IMR-90 (cell line): ENCODE data around the gene RNF128. TPM values are rescaled to one million over a fixed set of nuclear protein-coding genes. Genes with fewer than 3 reads are reported as not detected.

Experiments
- ATAC-seq: fragments of 200-7000 bp; cut with Tn5 transposase; 2 replicates; pipeline ENCODE4 v1.9.1; 2020; ENCODE audit warnings: low read depth, mild to moderate bottlenecking, moderate library complexity
- BruUV-seq: library from RNA; stranded (reverse); fragments of 400-500 nt; replicated peaks from 2 replicates; lab custom pipeline; 2021; lab: Mats Ljungman, UMichigan
- CTCF ChIA-PET: fragments of 300-600 bp; formaldehyde crosslinking; extraction: SDS; loops from one replicate; lab custom pipeline; 2021; ENCODE audit warnings: antibody characterized with exemption; lab: Yijun Ruan, JAX
- POLR2A ChIA-PET: fragments of 300-600 bp; sonication (Branson Sonifier 250); formaldehyde crosslinking; loops from one replicate; lab custom pipeline; 2022; ENCODE audit warnings: antibody characterized with exemption; ENCODE audit not compliant: unreplicated experiment; lab: Charles Lee
- DNase-seq: peaks from one replicate; pipeline ENCODE4 v3.0.0; 2013
- H2AFZ ChIP-seq: replicated peaks from 2 replicates; pipeline ENCODE3; 2013; ENCODE audit warnings: low read length, mild to moderate bottlenecking; ENCODE audit not compliant: poor library complexity
- H2AK5ac ChIP-seq: 2 replicates; pipeline ENCODE4 v1.6.1; 2013; ENCODE audit warnings: low read depth, low read length, inconsistent platforms
- H2AK9ac ChIP-seq: replicated peaks from 2 replicates; pipeline ENCODE3; 2013; ENCODE audit warnings: mild to moderate bottlenecking, low read depth, low read length, moderate library complexity; ENCODE audit not compliant: poor library complexity
- H2BK120ac ChIP-seq: 2 replicates; pipeline ENCODE4 v1.6.1; 2013; ENCODE audit warnings: low read depth, low read length, inconsistent platforms
- H2BK15ac ChIP-seq: 3 replicates; pipeline ENCODE4 v1.6.1; 2013; ENCODE audit warnings: low read depth, low read length, inconsistent platforms
- H2BK20ac ChIP-seq: 2 replicates; pipeline ENCODE4 v1.6.1; 2013; ENCODE audit warnings: low read depth, mild to moderate bottlenecking, inconsistent platforms, low read length, moderate library complexity
- H2BK5ac ChIP-seq: 2 replicates; pipeline ENCODE4 v1.6.1; 2013; ENCODE audit warnings: mild to moderate bottlenecking, low read depth, low read length, inconsistent platforms; ENCODE audit not compliant: poor library complexity, severe bottlenecking
- H3K14ac ChIP-seq: replicated peaks from 2 replicates; pipeline ENCODE4 v1.6.1; 2013; ENCODE audit warnings: low read depth, low read length, inconsistent platforms
- H3K18ac ChIP-seq: 2 replicates; pipeline ENCODE4 v1.6.1; 2013; ENCODE audit warnings: low read depth, low read length, control low read depth
- H3K23ac ChIP-seq: 2 replicates; pipeline ENCODE4 v1.6.1; 2013; ENCODE audit warnings: low read depth, low read length, inconsistent platforms
- H3K27ac ChIP-seq: 2 replicates; pipeline ENCODE4 v1.5.1; 2013; ENCODE audit warnings: mild to moderate bottlenecking, control low read depth, low read length; ENCODE audit not compliant: insufficient read depth
- H3K27me3 ChIP-seq: 2 replicates; pipeline ENCODE4 v1.6.1; 2013; ENCODE audit warnings: low read length; ENCODE audit not compliant: control insufficient read depth, insufficient read depth
- H3K36me3 ChIP-seq: 2 replicates; pipeline ENCODE4 v1.6.1; 2013; ENCODE audit warnings: low read length, mixed read lengths; ENCODE audit not compliant: control insufficient read depth, insufficient read depth
- H3K4ac ChIP-seq: 2 replicates; pipeline ENCODE4 v1.6.1; 2013; ENCODE audit warnings: low read depth, low read length, inconsistent platforms
- H3K4me1 ChIP-seq: 2 replicates; pipeline ENCODE4 v1.6.1; 2013; ENCODE audit warnings: low read length, mixed read lengths; ENCODE audit not compliant: control insufficient read depth, insufficient read depth
- H3K4me2 ChIP-seq: 2 replicates; pipeline ENCODE4 v1.6.1; 2013; ENCODE audit warnings: low read depth, mild to moderate bottlenecking, control low read depth, low read length, moderate library complexity
- H3K4me3 ChIP-seq: 2 replicates; pipeline ENCODE4 v1.5.1; 2013; ENCODE audit warnings: low read depth, mild to moderate bottlenecking, control low read depth, low read length, moderate library complexity; ENCODE audit not compliant: insufficient read depth
- H3K56ac ChIP-seq: 2 replicates; pipeline ENCODE4 v1.6.1; 2013; ENCODE audit warnings: low read length, inconsistent platforms; ENCODE audit not compliant: insufficient read depth; ENCODE audit errors: extremely low read depth
- H3K79me1 ChIP-seq, 2 experiments: 2 replicates each; pipeline ENCODE4 v1.6.1; 2013; ENCODE audit warnings: low read length in 2 of 2, inconsistent platforms in 1 of 2, low read depth in 1 of 2
- H3K9ac ChIP-seq: 2 replicates; pipeline ENCODE4 v1.6.1; 2013; ENCODE audit warnings: low read depth, low read length, control low read depth
- H3K9me1 ChIP-seq: 2 replicates; pipeline ENCODE4 v1.6.1; 2013; ENCODE audit warnings: low read length, inconsistent platforms; ENCODE audit not compliant: insufficient read depth
- H3K9me3 ChIP-seq: 2 replicates; pipeline ENCODE4 v1.6.1; 2013; ENCODE audit warnings: low read length; ENCODE audit not compliant: control insufficient read depth, insufficient read depth
- H4K20me1 ChIP-seq: 2 replicates; pipeline ENCODE4 v1.6.1; 2013; ENCODE audit warnings: low read length, inconsistent platforms; ENCODE audit not compliant: insufficient read depth
- H4K5ac ChIP-seq: 2 replicates; pipeline ENCODE4 v1.6.1; 2013; ENCODE audit warnings: mild to moderate bottlenecking, low read depth, low read length, control low read depth
- H4K8ac ChIP-seq, 2 experiments: 2 replicates each; pipeline ENCODE4 v1.6.1; 2013; ENCODE audit warnings: low read depth in 2 of 2, low read length in 2 of 2, control low read depth in 1 of 2, inconsistent platforms in 1 of 2
- H4K91ac ChIP-seq: 2 replicates; pipeline ENCODE4 v1.6.1; 2013; ENCODE audit warnings: low read depth, low read length, inconsistent platforms; ENCODE audit not compliant: insufficient read depth
- BHLHE40 ChIP-seq: fragments of 150-350 bp; IDR thresholded peaks from 2 replicates; pipeline ENCODE4 v1.6.1; 2016; ENCODE audit warnings: mild to moderate bottlenecking, low read depth, low read length
- CHD1 ChIP-seq: IDR thresholded peaks from 2 replicates; pipeline ENCODE4 v1.6.1; 2012; ENCODE audit warnings: low read depth, low read length, improper control_type of control experiment
- ELK1 ChIP-seq: fragments of 150-350 bp; IDR thresholded peaks from 2 replicates; pipeline ENCODE4 v1.6.1; 2016; ENCODE audit warnings: low read depth, mild to moderate bottlenecking, low read length, moderate library complexity, borderline replicate concordance
- MAFK ChIP-seq: IDR thresholded peaks from 2 replicates; pipeline ENCODE4 v1.6.1; 2012; ENCODE audit warnings: low read depth, low read length, improper control_type of control experiment
- MAZ ChIP-seq: IDR thresholded peaks from 2 replicates; pipeline ENCODE4 v1.6.1; 2012; ENCODE audit warnings: low read depth, mild to moderate bottlenecking, low read length, improper control_type of control experiment, moderate library complexity, borderline replicate concordance
- MXI1 ChIP-seq: IDR thresholded peaks from 2 replicates; pipeline ENCODE4 v1.6.1; 2012; ENCODE audit warnings: low read depth, mild to moderate bottlenecking, low read length, moderate library complexity, borderline replicate concordance
- NFE2L2 ChIP-seq: fragments of 150-350 bp; IDR thresholded peaks from 2 replicates; pipeline ENCODE4 v1.6.1; 2016; ENCODE audit warnings: low read depth, mild to moderate bottlenecking, low read length
- RAD21 ChIP-seq: IDR thresholded peaks from 2 replicates; pipeline ENCODE4 v1.6.1; 2012; ENCODE audit warnings: low read length, improper control_type of control experiment
- RFX5 ChIP-seq: IDR thresholded peaks from 2 replicates; pipeline ENCODE4 v1.8.0; 2012; ENCODE audit warnings: low read depth, mild to moderate bottlenecking, low read length, moderate library complexity
- SMC3 ChIP-seq: fragments of 150-350 bp; IDR thresholded peaks from 2 replicates; pipeline ENCODE4 v1.6.1; 2016; ENCODE audit warnings: low read depth, mild to moderate bottlenecking, antibody characterized with exemption, low read length, moderate library complexity
- WGBS, 2 experiments: methylation state at CpG; one replicate each; pipeline versions ENCODE4 v1.1.5 to v1.1.7; 2013; ENCODE audit warnings: missing lambda C conversion rate in 2 of 2; ENCODE audit not compliant: insufficient read length in 1 of 2; ENCODE audit errors: extremely low coverage in 2 of 2; 5-methylcytosine and 5-hydroxymethylcytosine counted together
- dilution Hi-C: fragments of 300-500 bp; cut with HindIII; formaldehyde crosslinking; loops from one replicate; pipeline ENCODE4 v1.14.3; 2018; ENCODE audit warnings: low sequenced_read_pairs; ENCODE audit not compliant: unreplicated experiment
- in situ Hi-C: fragments of 300-500 bp; cut with MboI; formaldehyde crosslinking; loops from 3 replicates; pipeline ENCODE4 v1.14.3; 2019; ENCODE audit warnings: low sequenced_read_pairs, inconsistent platforms, mixed read lengths
- intact Hi-C: fragments of 100-400 bp; cut with micrococcal nuclease; formaldehyde crosslinking; loops from 2 replicates; pipeline ENCODE4 v1.10.0; 2022
- polyA plus RNA-seq, 3 experiments: library from polyadenylated mRNA; depleted of rRNA; stranded (reverse); fragments of >200 nt; gene quantifications; 2 replicates each; pipeline ENCODE4 v1.2.3, GENCODE V29; 2012; ENCODE audit warnings: low replicate concordance in 1 of 3
- total RNA-seq: library from RNA; depleted of rRNA; stranded (reverse); fragments of >200 nt; gene quantifications from 2 replicates; pipeline ENCODE4 v1.2.3, GENCODE V29; 2012
- TF ChIP-seq, protein P1 (sequence below): fragments of 150-350 bp; IDR thresholded peaks from 2 replicates; pipeline ENCODE4 v1.6.1; 2017; ENCODE audit warnings: mild to moderate bottlenecking, antibody characterized with exemption, low read length, low read depth

RNF128 gene
- total and polyA plus RNA-seq, 2 of the 4 experiments (the other 2 are of a cell fraction): 3.0 to 4.8 TPM

GRCh38 chrX:106780664-106781377, 54.3 kb downstream of the RNF128 start:
- intact Hi-C loops: no loop called here
- Histone ChIP-seq H3K9me1 (no peaks in the 10 kb centered on the region), H3K56ac (no peak overlapping the region), H3K4me3 (no peak overlapping the region), H3K18ac (no peak overlapping the region), H2AFZ (no peak overlapping the region), H3K27ac (no peak overlapping the region), H2BK20ac (no peak overlapping the region), H3K14ac (no peak overlapping the region), H4K91ac (no peak overlapping the region), H3K4me1 (no peaks in the 10 kb centered on the region), H2BK15ac (no peak overlapping the region), H3K4ac (no peak overlapping the region), H3K79me1 (no peaks in the 10 kb centered on the region), H4K5ac (no peak overlapping the region), H3K36me3 (no peaks in the 10 kb centered on the region), H3K9ac (no peak overlapping the region), H3K9me3 (no peaks in the 10 kb centered on the region), H2BK5ac (no peak overlapping the region), H3K4me2 (no peak overlapping the region), H3K27me3 (peaks cover 6% of the 10 kb centered on the region), H2BK120ac (no peak overlapping the region), H4K20me1 (no peaks in the 10 kb centered on the region), H3K23ac (no peak overlapping the region), H2AK9ac (no peak overlapping the region), H4K8ac (no peak overlapping the region), H2AK5ac (no peak overlapping the region)
- no CpG with 5 or more reads among the region's 1 CpG for WGBS, 2 experiments
- dilution Hi-C loops: no loop called here
- TF ChIP-seq MXI1 (no peak), SMC3 (no peak), CHD1 (no peak), RAD21 (no peak), ELK1 (no peak), MAFK (no peak), BHLHE40 (no peak), MAZ (no peak), RFX5 (no peak), NFE2L2 (no peak)
- TF ChIP-seq, protein P1, sequence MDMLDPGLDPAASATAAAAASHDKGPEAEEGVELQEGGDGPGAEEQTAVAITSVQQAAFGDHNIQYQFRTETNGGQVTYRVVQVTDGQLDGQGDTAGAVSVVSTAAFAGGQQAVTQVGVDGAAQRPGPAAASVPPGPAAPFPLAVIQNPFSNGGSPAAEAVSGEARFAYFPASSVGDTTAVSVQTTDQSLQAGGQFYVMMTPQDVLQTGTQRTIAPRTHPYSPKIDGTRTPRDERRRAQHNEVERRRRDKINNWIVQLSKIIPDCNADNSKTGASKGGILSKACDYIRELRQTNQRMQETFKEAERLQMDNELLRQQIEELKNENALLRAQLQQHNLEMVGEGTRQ: no peak
- CTCF ChIA-PET: no interaction called here
- in situ Hi-C loops: loop anchor here (25.0 kb wide), 1 partner anchor 294 kb away; no protein-coding TSS in a partner anchor
- POLR2A ChIA-PET: no interaction called here
- DNase-seq: no peak
- no TSS peak for BruUV-seq
- ATAC-seq: no peak
